ENCODE measurements around the gene DBNDD2.

Gene DBNDD2

DNA sequence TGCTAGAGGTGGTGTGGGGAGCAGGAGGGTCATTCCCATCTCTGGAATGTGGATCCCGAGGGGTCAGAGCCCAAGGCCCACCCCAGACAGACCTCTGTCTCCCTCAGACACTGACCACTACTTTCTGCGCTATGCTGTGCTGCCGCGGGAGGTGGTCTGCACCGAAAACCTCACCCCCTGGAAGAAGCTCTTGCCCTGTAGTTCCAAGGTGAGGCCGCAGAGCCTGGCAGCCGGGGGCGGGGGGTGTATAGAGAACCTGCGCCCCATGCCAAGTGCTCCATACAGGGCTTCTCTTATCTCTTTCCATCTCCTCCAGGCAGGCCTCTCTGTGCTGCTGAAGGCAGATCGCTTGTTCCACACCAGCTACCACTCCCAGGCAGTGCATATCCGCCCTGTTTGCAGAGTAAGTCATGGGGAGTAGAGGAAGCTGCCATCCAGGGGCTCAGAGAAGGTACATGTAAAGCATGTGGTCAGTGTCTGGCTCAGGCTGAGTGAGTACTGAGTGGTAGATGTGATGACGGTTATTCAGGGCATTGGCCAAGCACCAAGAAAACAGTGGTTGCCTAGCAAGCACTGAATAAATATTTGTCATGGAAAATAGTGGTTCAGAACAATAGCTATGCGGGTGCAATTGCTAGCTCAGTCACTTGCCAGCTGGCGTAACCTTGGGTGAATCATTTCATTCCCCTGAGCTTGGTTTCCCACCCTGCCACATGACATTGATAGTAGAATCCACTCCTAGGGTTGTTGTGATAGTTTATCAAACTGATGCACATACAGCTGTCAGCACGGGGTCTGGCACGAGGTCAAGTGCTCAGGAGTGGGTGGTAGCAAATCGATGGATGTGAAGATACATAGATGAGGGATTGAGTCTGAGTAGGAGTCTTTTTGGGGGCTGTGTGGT is 11.4 kb downstream of the DBNDD2 start:
- peak; percentile 99 for DNase-seq

DNA sequence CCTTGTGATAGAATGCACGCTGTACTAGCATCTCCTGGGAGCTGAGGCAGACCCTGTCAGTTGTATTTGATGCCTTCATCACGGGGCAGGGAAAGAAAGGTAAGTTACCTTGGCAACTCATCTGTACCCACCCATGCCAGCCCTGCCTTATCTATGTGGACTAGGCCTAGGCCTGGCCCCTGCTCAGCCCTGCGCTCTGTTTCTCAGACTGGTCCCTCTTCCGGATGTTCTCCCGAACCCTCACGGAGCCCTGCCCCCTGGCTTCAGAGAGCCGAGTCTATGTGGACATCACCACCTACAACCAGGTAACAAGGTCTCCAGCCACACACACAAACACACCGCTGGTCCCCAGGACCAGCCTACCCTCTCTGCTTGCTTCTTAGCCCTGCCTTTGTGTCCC is 12.0 kb downstream of the DBNDD2 start:
- no peak for DNase-seq

DNA sequence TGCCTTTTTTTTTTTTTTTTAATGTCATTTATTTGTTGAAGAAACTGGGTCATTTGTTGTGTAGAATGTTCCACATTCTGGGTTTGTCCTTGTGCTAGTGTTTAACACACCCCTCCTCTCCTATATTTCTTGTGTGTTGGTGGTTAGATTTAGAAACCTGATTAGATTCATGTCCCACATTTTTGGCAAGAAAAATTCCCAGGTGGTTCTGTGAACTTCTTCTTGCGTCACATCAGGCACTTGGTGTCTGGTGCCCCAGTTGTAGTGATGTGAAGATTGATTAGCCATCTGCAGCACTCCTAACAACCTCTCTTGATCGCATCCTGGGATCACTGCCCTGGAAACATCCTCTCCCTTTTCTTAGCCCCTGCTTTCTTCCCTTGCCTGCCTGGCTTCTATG is 15.6 kb downstream of the DBNDD2 start:
- no peak for DNase-seq

DNA sequence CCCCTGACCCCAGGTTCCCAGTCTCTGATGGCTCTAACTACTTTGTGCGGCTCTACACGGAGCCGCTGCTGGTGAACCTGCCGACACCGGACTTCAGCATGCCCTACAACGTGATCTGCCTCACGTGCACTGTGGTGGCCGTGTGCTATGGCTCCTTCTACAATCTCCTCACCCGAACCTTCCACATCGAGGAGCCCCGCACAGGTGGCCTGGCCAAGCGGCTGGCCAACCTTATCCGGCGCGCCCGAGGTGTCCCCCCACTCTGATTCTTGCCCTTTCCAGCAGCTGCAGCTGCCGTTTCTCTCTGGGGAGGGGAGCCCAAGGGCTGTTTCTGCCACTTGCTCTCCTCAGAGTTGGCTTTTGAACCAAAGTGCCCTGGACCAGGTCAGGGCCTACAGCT is 17.5 kb downstream of the DBNDD2 start:
- DNase-seq, result no peak

DNA sequence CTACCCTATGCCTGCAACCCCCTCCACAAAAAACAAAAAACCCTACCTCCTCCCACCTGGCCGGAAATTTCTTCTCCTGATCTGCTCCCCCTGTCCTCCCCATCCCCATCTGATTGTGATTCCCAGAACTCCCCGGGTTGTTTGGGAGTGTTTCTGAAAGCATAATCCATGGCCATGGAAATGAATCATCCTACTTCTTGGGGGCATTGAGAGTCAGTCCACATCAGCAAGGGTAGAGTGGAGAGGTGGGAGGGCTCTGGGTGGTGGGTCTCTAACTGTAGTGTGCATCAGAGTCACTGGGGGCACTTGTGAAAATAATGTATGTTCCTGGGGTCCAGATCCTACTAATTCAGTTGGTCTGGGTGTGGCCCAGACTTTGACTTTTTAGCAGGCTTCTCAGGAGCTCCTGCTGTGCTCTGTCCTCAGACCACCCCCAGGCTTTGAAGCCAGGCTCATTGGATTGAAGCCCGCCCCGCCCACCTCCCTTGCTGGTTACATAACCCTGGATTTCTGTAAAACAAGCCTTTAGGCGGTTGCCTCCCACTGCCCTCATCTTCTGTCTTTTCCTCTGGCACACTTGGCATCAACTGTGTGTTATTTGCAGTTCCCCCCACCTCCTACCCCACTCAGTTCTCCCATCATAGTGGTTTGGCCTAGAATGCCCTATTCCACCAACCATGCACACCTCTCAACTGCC is 18.4 kb downstream of the DBNDD2 start:
- no peak for DNase-seq

DNA sequence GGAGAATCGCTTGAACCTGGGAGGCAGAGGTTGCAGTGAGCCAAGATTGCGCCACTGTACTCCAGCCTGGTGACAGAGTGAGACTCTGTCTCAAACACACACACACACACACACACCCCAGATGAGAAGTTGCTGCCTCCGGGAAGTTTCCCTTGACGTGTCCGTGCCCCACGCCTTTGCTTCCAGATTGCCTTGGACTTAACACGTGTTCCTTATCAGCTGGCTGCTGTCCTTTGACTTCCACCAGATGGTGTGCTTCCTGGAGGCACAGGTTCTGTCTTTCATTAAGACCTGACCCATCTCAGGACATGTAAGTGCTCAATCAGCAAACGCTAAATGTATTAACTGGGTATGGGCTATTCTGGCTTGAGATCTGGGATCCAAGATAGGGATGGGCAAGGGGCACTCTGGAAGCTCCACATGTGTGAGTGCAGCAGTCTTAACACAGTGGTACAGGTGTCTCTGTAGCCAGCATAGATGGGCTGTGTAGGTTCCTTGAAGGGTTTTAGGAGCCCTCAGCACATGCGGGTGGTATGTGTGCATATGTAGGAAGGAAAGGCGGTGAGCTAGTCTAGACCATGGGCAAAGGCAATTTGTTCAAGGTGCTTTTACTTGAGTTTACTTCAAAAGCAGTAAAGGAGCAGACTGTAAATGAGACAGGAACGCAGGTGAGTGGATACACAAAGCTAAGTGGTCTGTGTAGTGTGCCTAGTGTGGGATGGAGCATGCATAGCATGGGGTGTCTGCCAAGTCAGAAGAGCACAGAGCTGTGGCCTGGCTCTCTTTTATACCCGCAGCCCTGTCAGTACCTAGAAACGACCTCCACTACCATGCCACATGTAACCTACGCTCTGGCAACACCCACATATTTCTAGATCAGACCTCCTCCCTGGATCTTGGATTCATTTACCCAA is 19.4 kb downstream of the DBNDD2 start:
- DNase-seq, result no peak

DNA sequence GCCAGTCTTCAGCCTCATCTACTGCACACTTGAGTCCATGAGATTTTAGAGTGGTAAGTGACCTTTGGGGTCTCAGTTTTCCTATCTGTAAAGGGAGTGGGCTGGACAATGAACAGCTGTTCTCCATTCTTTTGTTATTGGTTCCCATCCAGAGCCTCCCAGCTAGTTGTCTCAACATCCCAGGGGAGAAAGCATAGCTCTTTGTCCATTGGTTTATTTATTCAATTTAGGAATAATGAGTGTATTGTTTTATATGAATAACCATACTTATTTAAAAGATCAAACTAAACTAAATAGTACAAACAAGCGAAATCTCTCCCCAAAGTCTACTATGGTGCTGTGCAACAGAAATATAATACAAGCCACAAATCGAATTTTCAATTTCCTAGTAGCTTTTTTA is 21.5 kb downstream of the DBNDD2 start:
- no peak for DNase-seq

DNA sequence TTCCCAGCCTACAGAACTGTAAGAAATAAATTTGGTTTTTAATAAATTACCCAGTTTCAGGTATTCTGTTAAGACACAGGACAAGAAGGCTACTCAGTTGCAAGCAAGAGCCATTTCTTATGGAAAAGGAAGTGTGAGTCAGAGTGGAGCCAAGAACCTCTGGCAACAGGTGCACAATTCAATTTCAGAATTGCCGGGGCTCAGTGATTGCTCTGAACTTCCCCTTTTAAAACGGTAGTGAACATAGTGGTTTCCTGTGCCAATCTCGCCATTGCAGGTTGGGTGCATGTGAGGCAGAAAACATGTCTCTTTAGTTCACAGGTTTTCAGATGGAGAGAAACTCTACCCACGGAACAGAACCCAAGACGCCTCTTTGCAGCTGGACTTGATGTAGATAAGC is 24.2 kb downstream of the DBNDD2 start:
- DNase-seq, result no peak

DNA sequence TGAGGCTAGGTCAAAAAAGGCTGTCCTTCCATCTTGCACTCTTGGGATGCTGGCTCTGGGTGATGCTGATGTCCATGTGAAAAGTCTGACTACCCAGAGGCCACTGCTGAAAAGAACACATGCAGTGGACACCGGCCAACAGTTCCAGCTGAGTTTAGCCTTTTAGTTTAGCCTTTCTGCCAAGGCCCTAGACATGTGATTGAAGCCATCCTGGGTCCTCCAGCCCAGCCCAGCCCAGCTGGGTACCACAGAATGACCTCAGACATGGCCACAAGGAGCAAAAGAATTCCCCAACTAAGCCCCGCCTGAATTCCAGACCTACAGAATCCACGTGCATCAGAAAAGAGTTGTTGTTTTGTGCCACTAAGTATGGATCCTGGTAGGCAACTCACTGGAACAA is 25.2 kb downstream of the DBNDD2 start:
- DNase-seq, result no peak

DNA sequence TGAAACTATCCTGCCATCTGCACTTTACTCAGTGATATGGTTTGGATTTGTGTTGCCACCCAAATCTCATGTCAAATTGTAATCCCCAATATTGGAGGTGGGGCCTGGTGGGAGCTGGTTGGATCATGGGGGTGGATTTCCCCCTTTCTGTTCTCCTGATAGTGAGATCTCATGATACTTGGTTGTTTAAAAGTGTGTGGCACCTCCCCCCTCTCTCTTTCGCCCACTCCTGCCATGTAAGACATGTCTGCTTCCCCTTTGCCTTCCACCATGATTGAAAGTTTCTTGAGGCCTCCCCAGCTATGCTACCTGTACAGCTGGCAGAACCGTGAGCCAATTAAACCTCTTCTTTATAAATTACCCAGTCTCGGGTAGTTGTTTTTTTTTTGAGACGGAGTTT is 25.9 kb downstream of the DBNDD2 start:
- DNase-seq, result no peak

DNA sequence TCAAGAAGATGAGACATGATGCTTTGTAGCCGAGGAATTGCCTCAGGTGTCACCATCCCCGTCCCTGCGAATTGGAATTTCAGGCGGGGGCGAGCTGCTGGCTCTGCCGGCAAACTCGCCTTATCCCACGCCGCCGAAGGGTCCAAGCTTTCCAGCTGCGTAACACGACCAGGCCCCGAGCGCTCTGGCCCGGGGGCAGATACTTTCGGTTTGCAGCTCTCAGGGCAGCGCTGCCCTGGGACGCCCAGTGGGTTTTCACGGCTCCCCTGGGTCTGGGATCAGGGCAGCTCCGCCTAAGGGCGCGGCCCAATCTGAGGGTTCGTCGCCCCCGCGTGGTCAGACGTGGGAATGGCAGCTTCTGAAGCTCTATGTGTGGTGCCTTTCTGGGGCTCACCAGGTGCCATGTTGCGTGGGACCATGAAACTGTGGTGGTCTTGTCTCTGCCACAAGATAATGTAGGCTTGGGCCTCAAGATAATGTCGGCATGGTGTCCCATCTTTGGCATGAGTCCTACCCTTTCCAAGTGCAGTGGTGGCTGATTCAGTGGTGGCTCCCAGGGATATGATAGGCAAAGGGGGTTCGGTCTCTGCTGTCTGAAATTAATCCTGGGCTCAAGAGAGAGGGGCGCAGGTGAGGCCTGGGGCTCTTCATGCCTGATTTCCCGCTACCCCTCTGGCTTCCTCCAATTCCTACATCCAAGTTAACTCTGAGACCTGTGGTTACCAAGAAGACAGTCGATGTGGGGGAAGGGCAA is 28.8 kb downstream of the DBNDD2 start:
- peak; percentile 79 to 97 for DNase-seq

DNA sequence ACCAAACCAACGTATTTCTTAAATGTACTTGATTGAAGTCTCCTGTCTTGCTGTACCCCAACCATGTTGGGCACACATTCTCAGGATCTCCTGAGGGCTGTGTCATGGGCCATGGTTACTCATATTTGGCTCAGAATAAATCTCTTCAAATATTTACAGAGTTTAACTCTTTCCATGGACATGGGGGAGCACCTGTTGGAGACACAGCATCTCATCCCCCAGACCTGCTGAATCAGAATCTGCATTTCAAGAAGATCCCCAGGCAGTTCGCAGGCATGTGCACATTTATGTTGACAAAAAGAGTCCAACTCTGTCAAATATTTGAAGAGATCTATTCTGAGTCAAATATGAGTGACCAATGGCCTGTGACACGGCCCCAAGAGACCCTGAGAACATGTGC is 32.3 kb downstream of the DBNDD2 start:
- no peak for DNase-seq

DNA sequence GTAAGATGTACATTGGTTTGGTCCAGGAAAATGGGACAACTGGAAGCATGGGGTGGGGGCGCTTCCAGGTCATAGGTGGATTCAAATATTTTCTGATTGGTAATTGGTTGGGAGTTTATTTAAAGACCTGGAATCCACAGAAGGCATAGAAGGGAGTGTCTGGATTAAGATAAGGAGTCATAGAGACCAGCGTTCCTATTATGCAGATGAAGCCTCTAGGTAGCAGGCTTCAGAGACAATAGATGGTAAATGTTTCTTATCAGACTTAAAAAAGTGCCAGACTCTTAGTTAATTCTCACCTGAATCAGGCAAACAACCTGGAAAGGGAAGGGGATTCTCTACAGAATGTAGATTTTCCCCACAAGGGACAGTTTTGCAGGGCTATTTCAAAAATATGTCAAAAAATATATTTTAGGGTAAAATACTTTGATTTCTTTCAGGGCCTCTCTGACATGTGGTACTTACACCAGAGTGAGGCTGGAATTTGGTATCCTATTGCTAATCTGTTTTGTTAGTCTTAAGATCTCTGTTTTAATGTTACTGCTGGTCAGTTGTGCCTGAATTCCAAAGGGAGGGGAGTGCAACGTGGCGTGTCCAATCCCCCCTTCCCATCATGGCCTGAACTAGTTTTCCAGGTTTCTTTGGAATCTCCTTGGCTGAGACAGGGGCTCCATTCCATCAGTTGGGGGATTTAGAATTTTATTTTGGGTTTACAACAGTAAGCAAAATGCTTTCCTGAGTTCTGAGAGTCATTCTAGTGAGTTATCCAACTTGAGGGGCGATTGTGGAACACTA is 33.0 kb downstream of the DBNDD2 start:
- no peak for DNase-seq

DNA sequence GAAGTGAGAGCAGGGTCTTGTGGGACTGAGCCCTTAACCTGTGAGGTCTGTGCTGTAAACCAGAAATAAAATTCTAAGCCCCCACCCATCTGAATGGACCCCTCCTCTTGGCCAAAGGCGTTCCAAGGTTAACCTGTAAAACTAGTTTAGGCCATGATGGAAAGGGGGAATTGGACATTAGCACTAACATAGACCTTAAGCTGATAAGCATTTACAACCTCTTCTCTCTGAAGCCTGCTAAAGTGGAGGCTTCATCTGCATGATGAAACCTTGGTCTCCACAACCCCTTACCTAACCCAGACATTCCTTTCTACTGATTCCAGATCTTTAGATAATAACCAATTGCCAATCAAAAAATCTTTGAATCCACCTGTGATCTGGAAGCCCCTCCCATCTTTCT is 33.7 kb downstream of the DBNDD2 start:
- no peak for DNase-seq

DNA sequence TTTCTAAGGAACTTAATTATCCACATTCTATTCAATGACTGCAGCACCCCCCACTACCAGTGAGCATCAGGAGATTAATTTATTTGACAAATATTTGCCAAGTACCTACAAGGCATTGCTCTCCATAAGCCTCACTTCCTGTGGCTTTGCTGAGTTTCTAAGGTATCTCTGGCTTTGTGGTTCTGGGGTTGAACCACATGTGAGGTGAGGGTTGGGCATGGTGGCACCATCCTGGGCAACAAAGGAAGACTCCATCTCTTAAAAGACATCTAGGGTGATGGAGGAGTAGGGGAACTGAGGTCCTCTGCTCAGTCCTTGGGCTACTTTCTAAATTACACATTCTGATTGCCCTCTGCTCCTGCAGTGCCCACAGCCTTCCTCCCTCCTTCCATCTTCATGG is 36.0 kb downstream of the DBNDD2 start:
- no peak for DNase-seq

DNA sequence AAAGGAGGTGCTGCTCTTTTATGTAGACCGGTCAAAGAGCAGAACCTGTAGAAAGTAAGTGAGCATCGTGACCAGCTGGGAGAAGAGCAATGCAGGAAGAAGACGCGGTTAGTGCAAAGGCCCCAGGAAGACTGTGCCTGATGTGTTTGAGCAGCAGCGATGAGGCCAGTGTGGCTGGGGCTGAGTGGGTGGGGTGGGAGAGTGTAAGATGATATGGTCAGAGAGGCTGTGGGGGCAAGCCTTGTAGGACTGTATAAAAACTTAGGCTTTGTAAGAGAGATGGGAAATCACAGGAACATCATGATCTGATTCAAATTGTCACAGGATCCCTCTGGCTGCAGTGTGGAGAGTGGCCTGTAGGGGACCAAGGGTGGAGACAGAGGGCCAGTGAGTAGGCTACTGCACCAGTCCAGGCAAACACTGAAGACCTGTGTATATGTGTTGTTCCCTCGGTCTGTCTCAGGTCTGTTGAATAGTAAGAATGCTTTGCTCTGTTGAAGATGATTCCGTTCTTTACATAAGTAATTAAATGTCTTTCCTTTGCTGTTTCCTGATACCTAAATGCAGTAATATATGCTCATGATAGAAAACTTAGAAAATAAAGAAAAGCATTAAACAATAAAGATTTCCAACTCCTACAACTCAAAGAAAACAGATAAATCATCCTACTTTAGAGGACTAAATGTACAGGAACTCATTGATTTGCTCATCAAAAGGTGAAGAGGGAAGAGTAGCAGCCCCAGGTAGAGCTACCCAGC is 37.9 kb downstream of the DBNDD2 start:
- peak; percentile 12 to 45 for DNase-seq

DNA sequence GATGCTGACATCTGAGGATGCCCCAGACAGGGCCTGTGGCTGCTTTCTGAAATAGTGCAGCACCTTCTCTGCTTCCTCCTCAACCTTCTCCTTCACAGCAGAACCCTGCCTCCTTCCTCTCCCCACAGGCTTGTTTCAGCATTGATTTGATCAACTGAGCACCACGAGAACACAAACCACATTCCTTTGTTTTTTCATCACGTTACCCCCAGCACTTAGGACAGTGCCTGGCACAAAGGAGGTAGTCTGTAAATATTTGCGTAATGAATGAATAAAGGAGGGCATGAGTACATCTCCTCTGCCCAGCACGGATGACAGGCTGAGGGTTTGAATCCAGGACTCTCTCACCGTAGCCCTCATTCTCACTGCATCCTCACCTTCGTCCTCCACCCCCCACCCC is 40.2 kb downstream of the DBNDD2 start:
- DNase-seq, result no peak

DNA sequence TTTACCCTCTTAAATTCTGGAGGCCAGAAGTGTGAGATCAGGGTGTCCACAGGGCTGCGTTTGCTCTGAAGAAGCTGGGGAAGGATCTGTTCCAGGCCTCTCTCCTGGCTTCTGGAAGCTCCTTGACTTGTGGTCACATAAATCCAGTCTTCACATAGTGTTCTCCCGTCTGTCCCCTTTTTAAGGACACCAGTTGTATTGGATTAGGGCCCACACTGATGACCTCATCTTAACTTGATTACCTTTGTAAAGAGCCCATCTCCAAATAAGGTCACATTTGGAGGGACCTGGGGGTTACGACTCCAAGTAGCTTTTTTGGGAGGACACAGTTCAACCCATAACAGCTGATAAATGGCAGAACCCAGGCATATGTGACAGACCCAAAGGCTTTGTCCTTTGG is 41.4 kb downstream of the DBNDD2 start:
- no peak for DNase-seq

DNA sequence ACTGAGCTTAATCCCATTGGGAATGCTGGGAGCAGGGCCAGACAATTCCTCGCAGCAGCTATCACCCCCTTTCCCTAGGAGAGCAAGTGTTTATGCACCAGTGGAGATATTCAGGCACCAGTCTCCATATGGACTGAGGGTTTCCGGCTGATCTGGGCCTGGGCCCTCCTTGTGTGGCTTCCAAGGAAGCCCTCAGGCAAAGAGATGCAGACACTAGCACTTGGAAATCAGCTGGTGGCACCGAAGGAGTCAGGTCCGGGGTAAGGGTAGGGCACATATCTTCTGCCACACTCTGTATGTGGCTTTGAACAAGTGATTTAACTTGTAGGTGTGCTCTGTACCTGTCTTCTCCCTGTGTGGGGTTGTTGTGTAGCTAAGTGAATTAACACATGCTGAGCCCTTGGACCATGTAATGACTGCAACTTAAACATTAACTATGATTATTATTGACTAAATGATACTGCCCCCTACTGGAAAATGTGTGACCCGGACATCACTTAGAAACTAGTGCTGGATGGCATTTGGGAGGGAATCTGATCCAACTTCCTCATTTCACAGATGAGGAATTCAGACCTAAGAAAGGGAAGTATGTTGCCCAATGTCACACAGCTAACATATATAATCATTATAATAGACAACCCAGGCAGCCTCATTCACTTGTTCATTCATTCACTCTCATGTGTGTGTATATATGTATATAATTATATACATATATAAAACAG is 42.2 kb downstream of the DBNDD2 start:
- DNase-seq, result peak; percentile 79 to 94

DNA sequence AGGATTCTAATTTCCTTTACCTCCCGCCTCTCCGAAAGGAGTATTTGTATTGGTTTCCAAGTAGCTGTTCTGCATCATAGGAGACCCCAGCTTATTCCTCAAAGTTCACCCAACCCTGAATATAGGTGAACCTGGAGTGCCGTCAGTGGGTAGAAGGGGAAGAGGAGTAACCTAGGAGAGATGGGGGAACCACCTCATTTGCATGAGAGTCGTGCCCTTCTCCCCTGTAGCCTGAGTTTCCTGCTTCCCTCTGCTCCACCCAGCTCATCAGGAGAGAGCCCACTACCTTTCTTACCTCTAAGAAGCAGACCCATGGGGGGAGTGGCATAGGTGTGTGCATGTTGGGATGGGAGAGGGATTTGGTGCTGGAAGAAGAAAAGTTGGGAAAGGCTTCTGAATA is 44.1 kb downstream of the DBNDD2 start:
- no peak for DNase-seq
